Loucy (cell line): ENCODE results near the gene ZNF518A.

Experiments used
- H2AFZ ChIP-seq: fragments of 200-600 bp; sonication (generic); 2 replicates; pipeline ENCODE4 v1.6.0; 2016; ENCODE audit warnings: antibody characterized with exemption, mild to moderate bottlenecking, low read length, moderate library complexity
- H3F3A ChIP-seq: fragments of 200-600 bp; 2 replicates; pipeline ENCODE4 v1.6.0; 2016; ENCODE audit warnings: antibody characterized with exemption, low read depth, mild to moderate bottlenecking
- H3K27me3 ChIP-seq: fragments of 200-600 bp; sonication (generic); 2 replicates; pipeline ENCODE4 v1.6.1; 2014; ENCODE audit warnings: low read length, mild to moderate bottlenecking; ENCODE audit not compliant: insufficient read depth, poor library complexity, severe bottlenecking
- H3K36me3 ChIP-seq: fragments of 200-600 bp; sonication (generic); 2 replicates; pipeline ENCODE4 v1.6.1; 2016; ENCODE audit warnings: low read length; ENCODE audit not compliant: insufficient read depth
- H3K4me1 ChIP-seq: fragments of 200-600 bp; sonication (generic); 2 replicates; pipeline ENCODE4 v1.5.1; 2014; ENCODE audit warnings: low read length, mild to moderate bottlenecking; ENCODE audit not compliant: insufficient read depth, poor library complexity, severe bottlenecking
- H3K4me2 ChIP-seq: fragments of 200-600 bp; sonication (generic); 2 replicates; pipeline ENCODE4 v1.6.0; 2014; ENCODE audit warnings: antibody characterized with exemption, low read length, low read depth, mild to moderate bottlenecking; ENCODE audit not compliant: poor library complexity, severe bottlenecking
- H3K4me3 ChIP-seq: fragments of 200-600 bp; sonication (generic); 2 replicates; pipeline ENCODE4 v1.5.1; 2014; ENCODE audit warnings: low read length, mild to moderate bottlenecking, mixed read lengths; ENCODE audit not compliant: poor library complexity, severe bottlenecking
- H3K79me2 ChIP-seq: fragments of 200-600 bp; sonication (generic); 2 replicates; pipeline ENCODE4 v1.6.1; 2014; ENCODE audit warnings: low read length; ENCODE audit not compliant: insufficient read depth
- H3K9ac ChIP-seq: fragments of 200-600 bp; sonication (generic); 2 replicates; pipeline ENCODE4 v1.6.0; 2014; ENCODE audit warnings: mild to moderate bottlenecking, low read depth, low read length, moderate library complexity; ENCODE audit not compliant: poor library complexity, severe bottlenecking
- H3K9me2 ChIP-seq: fragments of 200-600 bp; sonication (generic); replicated peaks from 2 replicates; pipeline ENCODE4 v1.6.1; 2016; ENCODE audit warnings: low read depth, low read length, mixed read lengths
- H3K9me3 ChIP-seq: fragments of 200-600 bp; sonication (generic); 2 replicates; pipeline ENCODE4 v1.6.1; 2014; ENCODE audit warnings: mild to moderate bottlenecking, antibody characterized with exemption, low read length, low read depth; ENCODE audit not compliant: insufficient read depth
- H4K20me1 ChIP-seq: fragments of 200-600 bp; sonication (generic); 2 replicates; pipeline ENCODE4 v1.6.0; 2014; ENCODE audit warnings: antibody characterized with exemption, low read length, mild to moderate bottlenecking; ENCODE audit not compliant: insufficient read depth, poor library complexity, severe bottlenecking
- EZH2phosphoT487 ChIP-seq: fragments of 200-600 bp; IDR thresholded peaks from 2 replicates; pipeline ENCODE4 v1.6.1; 2018; ENCODE audit warnings: antibody characterized with exemption, mild to moderate bottlenecking, moderate library complexity, borderline replicate concordance
- TF ChIP-seq, protein P1 (sequence below): fragments of 200-600 bp; sonication (generic); conservative IDR thresholded peaks from 2 replicates; pipeline ENCODE4 v1.5.1; 2014; ENCODE audit warnings: mild to moderate bottlenecking, antibody characterized with exemption, low read length

The ZNF518A gene

DNA sequence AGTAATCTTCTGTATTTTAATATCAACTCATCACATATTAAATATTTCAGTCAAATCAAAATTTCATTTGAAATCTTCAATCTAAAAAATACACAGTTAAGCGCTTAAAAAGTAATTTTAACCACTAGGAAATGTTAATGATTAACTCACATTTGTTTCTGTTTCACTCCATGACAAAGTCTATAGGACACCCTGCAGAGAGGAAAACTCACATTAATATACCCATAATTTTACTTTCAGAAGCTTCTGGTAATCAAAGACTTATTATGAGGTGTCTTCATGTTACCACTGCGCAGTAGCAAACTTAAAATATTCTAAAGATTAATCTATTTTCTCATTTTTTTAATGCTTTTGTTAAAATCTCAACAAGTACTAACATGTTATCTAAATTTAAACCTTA lies 41.0 kb upstream of the ZNF518A start:
- no peaks in the 10 kb centered on the region for H3K9me2 ChIP-seq
- H3K4me1 ChIP-seq, result peaks cover 35% of the 10 kb centered on the region
- H3K36me3 ChIP-seq, result no peaks in the 10 kb centered on the region
- H3F3A ChIP-seq, result no peaks in the 10 kb centered on the region
- no peak for TF ChIP-seq EZH2phosphoT487
- TF ChIP-seq, protein P1, sequence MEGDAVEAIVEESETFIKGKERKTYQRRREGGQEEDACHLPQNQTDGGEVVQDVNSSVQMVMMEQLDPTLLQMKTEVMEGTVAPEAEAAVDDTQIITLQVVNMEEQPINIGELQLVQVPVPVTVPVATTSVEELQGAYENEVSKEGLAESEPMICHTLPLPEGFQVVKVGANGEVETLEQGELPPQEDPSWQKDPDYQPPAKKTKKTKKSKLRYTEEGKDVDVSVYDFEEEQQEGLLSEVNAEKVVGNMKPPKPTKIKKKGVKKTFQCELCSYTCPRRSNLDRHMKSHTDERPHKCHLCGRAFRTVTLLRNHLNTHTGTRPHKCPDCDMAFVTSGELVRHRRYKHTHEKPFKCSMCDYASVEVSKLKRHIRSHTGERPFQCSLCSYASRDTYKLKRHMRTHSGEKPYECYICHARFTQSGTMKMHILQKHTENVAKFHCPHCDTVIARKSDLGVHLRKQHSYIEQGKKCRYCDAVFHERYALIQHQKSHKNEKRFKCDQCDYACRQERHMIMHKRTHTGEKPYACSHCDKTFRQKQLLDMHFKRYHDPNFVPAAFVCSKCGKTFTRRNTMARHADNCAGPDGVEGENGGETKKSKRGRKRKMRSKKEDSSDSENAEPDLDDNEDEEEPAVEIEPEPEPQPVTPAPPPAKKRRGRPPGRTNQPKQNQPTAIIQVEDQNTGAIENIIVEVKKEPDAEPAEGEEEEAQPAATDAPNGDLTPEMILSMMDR, result no peak
- H3K9ac ChIP-seq, result peak overlapping the region; percentile 97
- H2AFZ ChIP-seq, result peak overlapping the region; percentile 99; the same call in 1 of the 2 replicates
- H4K20me1 ChIP-seq, result no peaks in the 10 kb centered on the region
- H3K9me3 ChIP-seq, result no peaks in the 10 kb centered on the region
- peaks cover 7% of the 10 kb centered on the region; the same call in 1 of the 2 replicates for H3K79me2 ChIP-seq
- peaks cover 38% of the 10 kb centered on the region for H3K27me3 ChIP-seq
- H3K4me2 ChIP-seq, result peak overlapping the region; percentile 96
- H3K4me3 ChIP-seq, result peak overlapping the region; percentile 98

DNA sequence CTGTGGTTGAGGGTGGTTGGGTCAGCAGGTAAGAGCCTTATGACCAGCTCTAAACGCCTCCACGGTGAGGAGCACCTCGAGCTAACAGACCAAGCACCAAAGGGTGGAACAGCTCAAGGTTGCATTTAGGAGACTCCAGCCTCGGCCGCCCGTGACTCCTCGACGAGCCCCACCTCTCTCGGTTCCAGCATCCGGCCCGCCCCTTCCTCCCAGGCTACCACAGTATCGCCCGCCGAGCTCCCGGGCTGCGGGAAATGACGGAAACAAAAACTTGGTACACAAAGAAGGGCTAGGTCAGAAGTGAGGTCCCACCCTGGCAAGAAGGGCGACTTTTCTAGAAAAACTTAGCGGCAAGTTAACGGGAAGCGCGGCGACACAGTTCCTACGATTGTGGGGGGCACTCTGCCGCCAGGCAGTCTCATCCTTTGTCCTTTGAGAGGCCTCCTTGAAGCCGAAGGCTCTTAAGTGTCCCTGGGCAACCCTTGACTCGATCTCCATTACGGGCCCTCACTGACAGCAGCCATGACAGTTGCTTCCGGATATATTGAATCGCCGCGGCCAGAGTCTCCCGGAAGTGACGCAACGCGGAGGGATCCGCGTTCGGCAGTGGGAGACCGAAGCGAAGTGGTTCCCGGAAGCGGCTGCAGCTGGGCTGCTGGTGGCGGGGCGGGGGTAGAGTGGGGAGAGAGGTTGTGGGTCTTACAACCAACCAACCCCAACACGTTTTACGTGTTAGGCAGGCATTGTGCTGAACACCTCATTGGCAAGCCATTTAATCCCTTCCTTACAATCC lies 40.2 kb upstream of the ZNF518A start:
- Histone ChIP-seq H3K9me3 (no peaks in the 10 kb centered on the region), H3K27me3 (peaks cover 45% of the 10 kb centered on the region), H3K9me2 (no peaks in the 10 kb centered on the region), H3K4me1 (peaks cover 35% of the 10 kb centered on the region), H4K20me1 (no peaks in the 10 kb centered on the region), H3K4me3 (peak overlapping the region; percentile 98), H3K9ac (peak overlapping the region; percentile 97), H3K4me2 (peak overlapping the region; percentile 96), H3F3A (no peaks in the 10 kb centered on the region), H2AFZ (peak overlapping the region; percentile 99), H3K79me2 (peaks cover 7% of the 10 kb centered on the region; the same call in 1 of the 2 replicates), H3K36me3 (no peaks in the 10 kb centered on the region)
- TF ChIP-seq EZH2phosphoT487, result no peak
- TF ChIP-seq, protein P1, result no peak

DNA sequence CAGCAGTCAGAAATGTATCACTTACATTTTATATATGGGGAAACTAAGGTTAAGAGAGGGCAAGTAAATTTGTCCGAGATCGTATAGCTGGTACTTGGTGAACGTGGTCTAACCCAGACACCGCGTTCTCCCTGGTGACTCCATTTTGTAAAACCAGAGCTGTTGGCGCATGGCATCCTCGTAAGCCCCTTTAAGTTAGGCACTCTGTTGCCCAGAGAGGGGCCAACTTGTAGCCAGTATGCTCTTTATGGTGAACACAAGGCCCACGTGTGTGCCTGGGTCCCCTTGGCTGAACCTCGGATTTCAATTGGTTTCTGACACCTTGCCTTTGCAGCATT lies 39.7 kb upstream of the ZNF518A start:
- Histone ChIP-seq H3K79me2 (peaks cover 7% of the 10 kb centered on the region; the same call in 1 of the 2 replicates), H3K36me3 (no peaks in the 10 kb centered on the region), H4K20me1 (no peaks in the 10 kb centered on the region), H3F3A (no peaks in the 10 kb centered on the region), H3K27me3 (peaks cover 51% of the 10 kb centered on the region), H3K4me2 (peak overlapping the region; percentile 96), H3K9me2 (no peaks in the 10 kb centered on the region), H3K4me3 (peak overlapping the region; percentile 98), H3K9me3 (no peaks in the 10 kb centered on the region), H3K9ac (peak overlapping the region; percentile 97), H3K4me1 (peaks cover 35% of the 10 kb centered on the region), H2AFZ (peak overlapping the region; percentile 99)
- TF ChIP-seq EZH2phosphoT487, result no peak
- TF ChIP-seq, protein P1, result no peak
